ENCODE data around the gene ARHGEF40. TPM values are rescaled to one million over a fixed set of nuclear protein-coding genes. Genes with fewer than 3 reads are reported as not detected.

ARHGEF40 gene
- polyA plus RNA-seq, 1 donor (not counting 4 experiments of a cell fraction or from before 2014, with no cell fraction given) = 8.7 TPM

GRCh38 chr14:21073921-21074320, 3.8 kb downstream of the ARHGEF40 start:
- Histone ChIP-seq H3K4me1 (ENCODE audit: control insufficient read depth, extremely low read depth, insufficient read depth, low read length) (peaks cover 18% of the 10 kb centered on the region), H3K9me3 (ENCODE audit: control insufficient read depth, low read depth, low read length) (no peaks in the 10 kb centered on the region), H3K4me3 (ENCODE audit: control insufficient read depth in 2 of 3, extremely low read depth in 1 of 3, insufficient read depth in 2 of 3, low read depth in 1 of 3, low read length in 3 of 3) (no peak overlapping the region), H3K27ac (ENCODE audit: control insufficient read depth, insufficient read depth, low read length) (no peak overlapping the region), H3K4me2 (ENCODE audit: control insufficient read depth, extremely low read depth, insufficient read depth, low read depth, low read length) (no peak overlapping the region), H3K79me2 (ENCODE audit: control insufficient read depth, insufficient read depth, low read length) (no peaks in the 10 kb centered on the region), H3K9me1 (ENCODE audit: control insufficient read depth, extremely low read depth, insufficient read depth, low read length) (no peaks in the 10 kb centered on the region), H3K9ac (ENCODE audit: control insufficient read depth, extremely low read depth, insufficient read depth, low read length) (no peak overlapping the region), H3K27me3 (ENCODE audit: control insufficient read depth, extremely low read depth, insufficient read depth, low read length) (peaks cover 10% of the 10 kb centered on the region), H2AFZ (ENCODE audit: control insufficient read depth, low read length) (no peak overlapping the region), H3K36me3 (ENCODE audit: control insufficient read depth in 2 of 2, extremely low read depth in 1 of 2, insufficient read depth in 2 of 2, low read length in 2 of 2) (peaks cover 4 to 8% of the 10 kb centered on the region in 2 experiments), H4K20me1 (ENCODE audit: control insufficient read depth, extremely low read depth, insufficient read depth, low read length) (no peaks in the 10 kb centered on the region)
- dilution Hi-C loops (cut with MboI; ENCODE audit: extremely low pct_ligation_motif_present, low sequenced_read_pairs) = no loop called here
- DNase-seq (ENCODE audit: low read depth, low spot score) (no peak), FAIRE-seq (no peak)
- TF ChIP-seq CTCF (optimal IDR thresholded peaks at IDR 0.05 in 1 of 3, IDR thresholded peaks at IDR 0.05 in 1 of 3, conservative IDR thresholded peaks at IDR 0.05 in 1 of 3; ENCODE audit: extremely low read depth in 1 of 3, insufficient read depth in 2 of 3, low read length in 3 of 3) (no peak), EZH2 (IDR thresholded peaks at IDR 0.05; ENCODE audit: low read length) (no peak)

- H3K9me3 ChIP-seq (ENCODE audit: control insufficient read depth, low read depth, low read length) = no peaks in the 10 kb centered on the region
- no peak overlapping the region for H3K27ac ChIP-seq (ENCODE audit: control insufficient read depth, insufficient read depth, low read length)
- H3K9me1 ChIP-seq (ENCODE audit: control insufficient read depth, extremely low read depth, insufficient read depth, low read length) = no peaks in the 10 kb centered on the region
- H3K9ac ChIP-seq (ENCODE audit: control insufficient read depth, extremely low read depth, insufficient read depth, low read length) = no peak overlapping the region
- peaks cover 16% of the 10 kb centered on the region for H3K4me1 ChIP-seq (ENCODE audit: control insufficient read depth, extremely low read depth, insufficient read depth, low read length)
- H4K20me1 ChIP-seq (ENCODE audit: control insufficient read depth, extremely low read depth, insufficient read depth, low read length) = no peaks in the 10 kb centered on the region
- H2AFZ ChIP-seq (ENCODE audit: control insufficient read depth, low read length) = no peak overlapping the region
- H3K36me3 ChIP-seq (ENCODE audit: control insufficient read depth in 2 of 2, extremely low read depth in 1 of 2, insufficient read depth in 2 of 2, low read length in 2 of 2) = peaks cover 4 to 8% of the 10 kb centered on the region in 2 experiments
- no peak for FAIRE-seq
- H3K27me3 ChIP-seq (ENCODE audit: control insufficient read depth, extremely low read depth, insufficient read depth, low read length) = peaks cover 3% of the 10 kb centered on the region
- dilution Hi-C loops (cut with MboI; ENCODE audit: extremely low pct_ligation_motif_present, low sequenced_read_pairs) = no loop called here
- no peak overlapping the region for H3K4me2 ChIP-seq (ENCODE audit: control insufficient read depth, extremely low read depth, insufficient read depth, low read depth, low read length)
- TF ChIP-seq EZH2 (IDR thresholded peaks at IDR 0.05; ENCODE audit: low read length) (no peak), CTCF (optimal IDR thresholded peaks at IDR 0.05 in 1 of 3, IDR thresholded peaks at IDR 0.05 in 1 of 3, conservative IDR thresholded peaks at IDR 0.05 in 1 of 3; ENCODE audit: extremely low read depth in 1 of 3, insufficient read depth in 2 of 3, low read length in 3 of 3) (no peak)
- no peak for DNase-seq (ENCODE audit: low read depth, low spot score)
- H3K4me3 ChIP-seq (ENCODE audit: control insufficient read depth in 2 of 3, extremely low read depth in 1 of 3, insufficient read depth in 2 of 3, low read depth in 1 of 3, low read length in 3 of 3) = no peak overlapping the region
- H3K79me2 ChIP-seq (ENCODE audit: control insufficient read depth, insufficient read depth, low read length) = no peaks in the 10 kb centered on the region
These were observed 4.5 kb downstream of the ARHGEF40 start for GRCh38 chr14:21074398-21075272.
